HEK293T (cell line): ENCODE results near the gene NAA10.

Experiments used
- CTBP1 ChIP-seq: fragments of 450-650 bp; IDR thresholded peaks from 2 replicates; pipeline ENCODE4 v1.6.1; 2016; ENCODE audit warnings: borderline replicate concordance
- FOXM1 ChIP-seq: fragments of 450-650 bp; IDR thresholded peaks from 2 replicates; pipeline ENCODE4 v1.6.1; 2017; ENCODE audit warnings: mild to moderate bottlenecking, borderline replicate concordance
- L3MBTL2 ChIP-seq: fragments of 450-650 bp; conservative IDR thresholded peaks from 2 replicates; pipeline ENCODE4 v1.6.1; 2016; ENCODE audit warnings: mild to moderate bottlenecking
- LEF1 ChIP-seq: fragments of 450-650 bp; IDR thresholded peaks from 2 replicates; pipeline ENCODE4 v1.6.1; 2017; ENCODE audit warnings: mild to moderate bottlenecking, borderline replicate concordance
- SP1 ChIP-seq: fragments of 450-650 bp; IDR thresholded peaks from 2 replicates; pipeline ENCODE4 v1.6.1; 2017
- TARDBP ChIP-seq: fragments of 450-650 bp; IDR thresholded peaks from 2 replicates; pipeline ENCODE4 v1.6.1; 2016

DNA sequence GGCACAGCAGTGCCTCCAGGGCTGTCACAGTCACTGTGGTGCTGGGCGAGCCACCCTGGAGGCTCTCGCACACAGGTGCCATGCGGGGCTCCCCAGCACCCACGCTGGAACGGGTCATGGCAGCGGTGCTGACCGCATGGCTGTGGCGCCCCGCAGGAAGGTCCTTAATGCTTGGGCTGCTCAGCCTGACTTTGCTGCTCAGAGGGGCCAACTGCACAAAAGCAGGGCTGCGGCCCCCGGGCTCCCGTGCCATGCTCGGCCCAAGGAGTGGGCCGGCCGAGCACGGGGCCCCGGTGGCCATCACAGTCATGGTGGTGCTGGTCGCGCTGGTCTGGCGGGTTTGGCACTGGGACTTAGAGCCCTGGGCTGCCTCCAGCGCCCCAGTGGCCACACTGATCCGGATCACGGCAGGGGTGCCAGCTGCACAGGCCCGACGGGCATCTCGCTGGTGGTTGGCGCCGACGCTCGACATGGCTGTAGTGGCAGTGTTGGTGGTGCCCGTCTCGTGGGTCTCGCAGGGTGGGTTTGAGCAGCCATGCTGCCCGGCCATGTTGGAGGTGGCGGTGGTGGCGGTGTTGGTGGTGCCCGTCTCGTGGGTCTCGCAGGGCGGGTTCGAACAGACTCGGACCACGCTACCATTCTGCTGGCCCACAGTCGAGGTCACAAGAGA lies 19.9 kb upstream of the NAA10 start:
- TF ChIP-seq LEF1 (no peak), L3MBTL2 (no peak), CTBP1 (no peak), TARDBP (no peak), SP1 (no peak), FOXM1 (no peak)
